Naive thymus-derived CD4-positive, alpha-beta T cell (primary cell): ENCODE measurements around the gene ADARB1. TPM values are rescaled to one million over a fixed set of nuclear protein-coding genes. Genes with fewer than 3 reads are reported as not detected.
A peak's percentile ranks its signal among the peaks of the same experiment; 100 is the strongest.

Experiments
- ATAC-seq: fragments of 150-1000 bp; cut with Tn5 transposase; 2 replicates; pipeline ENCODE4 v1.10.0; 2021; ENCODE audit warnings: mild to moderate bottlenecking, moderate library complexity
- CTCF ChIA-PET: fragments of 350-600 bp; sonication (Branson Sonifier 250); formaldehyde crosslinking; loops from one replicate; lab custom pipeline; 2021; ENCODE audit warnings: antibody characterized with exemption; lab: Charles Lee
- POLR2A ChIA-PET: fragments of 350-600 bp; sonication (Branson Sonifier 250); formaldehyde crosslinking; loops from one replicate; lab custom pipeline; 2021; ENCODE audit warnings: antibody characterized with exemption, inconsistent platforms; lab: Charles Lee
- DNase-seq, 9 donors: peaks; one replicate each; pipeline versions ENCODE4 v3.0.0 to v3.0.0-alpha.2; 2020 to 2022; ENCODE audit warnings: mixed read lengths in 1 of 9
- H3K27ac ChIP-seq: one replicate; pipeline ENCODE4 v1.7.0; 2013; ENCODE audit warnings: mild to moderate bottlenecking, low read depth, low read length, moderate library complexity
- H3K27me3 ChIP-seq, 2 donors: one replicate each; pipeline ENCODE4 v1.7.0; 2013; ENCODE audit warnings: low read length in 2 of 2, mild to moderate bottlenecking in 2 of 2, moderate library complexity in 2 of 2; ENCODE audit not compliant: control insufficient read depth in 2 of 2, insufficient read depth in 2 of 2
- H3K36me3 ChIP-seq, 3 experiments: 1 replicate in 2 of 3; 2 replicates in 1 of 3; pipeline ENCODE4 v1.7.0; 2013; ENCODE audit warnings: low read length in 3 of 3, mild to moderate bottlenecking in 3 of 3, moderate library complexity in 1 of 3; ENCODE audit not compliant: insufficient read depth in 3 of 3, control insufficient read depth in 2 of 3
- H3K4me1 ChIP-seq, 2 donors: one replicate each; pipeline ENCODE4 v1.7.0; 2013; ENCODE audit warnings: low read length in 2 of 2, mild to moderate bottlenecking in 2 of 2, moderate library complexity in 1 of 2; ENCODE audit not compliant: control insufficient read depth in 2 of 2, insufficient read depth in 2 of 2
- H3K4me3 ChIP-seq: 2 replicates; pipeline ENCODE4 v1.7.0; 2013; ENCODE audit warnings: mild to moderate bottlenecking, low read length
- H3K9me3 ChIP-seq, 3 experiments: 1 replicate in 2 of 3; 2 replicates in 1 of 3; pipeline ENCODE4 v1.7.0; 2013; ENCODE audit warnings: low read length in 3 of 3; ENCODE audit not compliant: control insufficient read depth in 2 of 3
- H3K27ac Mint-ChIP-seq, 9 donors: one replicate each; pipeline ENCODE4 v1.8.0; 2020 to 2022; ENCODE audit warnings: mixed read lengths in 9 of 9, mild to moderate bottlenecking in 8 of 9, moderate library complexity in 5 of 9, inconsistent platforms in 2 of 9
- H3K27me3 Mint-ChIP-seq, 5 donors: one replicate each; pipeline ENCODE4 v1.8.0; 2021 to 2022; ENCODE audit warnings: mixed read lengths in 5 of 5, mild to moderate bottlenecking in 1 of 5
- H3K36me3 Mint-ChIP-seq, 5 donors: one replicate each; pipeline ENCODE4 v1.8.0; 2020 to 2022; ENCODE audit warnings: mixed read lengths in 5 of 5, mild to moderate bottlenecking in 3 of 5, inconsistent platforms in 1 of 5
- H3K4me1 Mint-ChIP-seq, 7 donors: one replicate each; pipeline ENCODE4 v1.8.0; 2020 to 2022; ENCODE audit warnings: mixed read lengths in 7 of 7, mild to moderate bottlenecking in 3 of 7, inconsistent platforms in 1 of 7
- H3K4me3 Mint-ChIP-seq, 10 donors: one replicate each; pipeline ENCODE4 v1.8.0; 2020 to 2022; ENCODE audit warnings: mild to moderate bottlenecking in 10 of 10, mixed read lengths in 10 of 10, moderate library complexity in 6 of 10, inconsistent platforms in 2 of 10
- H3K9me3 Mint-ChIP-seq, 11 donors: one replicate each; pipeline ENCODE4 v1.8.0; 2020 to 2022; ENCODE audit warnings: mixed read lengths in 11 of 11, mild to moderate bottlenecking in 4 of 11, inconsistent platforms in 1 of 11, moderate library complexity in 1 of 11
- intact Hi-C, 2 donors: fragments of 100-400 bp; cut with micrococcal nuclease; formaldehyde crosslinking; loops; one replicate each; pipeline ENCODE4 v1.15.1; 2023
- polyA plus RNA-seq, 2 donors: library from polyadenylated mRNA; unstranded; fragments of 300-500 nt; fragmentation: Illumina TruSeq; gene quantifications; one replicate each; pipeline ENCODE4 v1.2.3, GENCODE V29; 2021
- total RNA-seq, 6 experiments: library from RNA in 5 of 6; stranded (reverse) in 5 of 6; gene quantifications; 1 replicate in 5 of 6; 2 replicates in 1 of 6; pipeline ENCODE4 v1.2.3 and lab custom pipeline; 2021 to 2026

Gene ADARB1
- total and polyA plus RNA-seq, 7 experiments from 2014 or later = 6.2 to 52.2 (median 38.4) TPM

DNA sequence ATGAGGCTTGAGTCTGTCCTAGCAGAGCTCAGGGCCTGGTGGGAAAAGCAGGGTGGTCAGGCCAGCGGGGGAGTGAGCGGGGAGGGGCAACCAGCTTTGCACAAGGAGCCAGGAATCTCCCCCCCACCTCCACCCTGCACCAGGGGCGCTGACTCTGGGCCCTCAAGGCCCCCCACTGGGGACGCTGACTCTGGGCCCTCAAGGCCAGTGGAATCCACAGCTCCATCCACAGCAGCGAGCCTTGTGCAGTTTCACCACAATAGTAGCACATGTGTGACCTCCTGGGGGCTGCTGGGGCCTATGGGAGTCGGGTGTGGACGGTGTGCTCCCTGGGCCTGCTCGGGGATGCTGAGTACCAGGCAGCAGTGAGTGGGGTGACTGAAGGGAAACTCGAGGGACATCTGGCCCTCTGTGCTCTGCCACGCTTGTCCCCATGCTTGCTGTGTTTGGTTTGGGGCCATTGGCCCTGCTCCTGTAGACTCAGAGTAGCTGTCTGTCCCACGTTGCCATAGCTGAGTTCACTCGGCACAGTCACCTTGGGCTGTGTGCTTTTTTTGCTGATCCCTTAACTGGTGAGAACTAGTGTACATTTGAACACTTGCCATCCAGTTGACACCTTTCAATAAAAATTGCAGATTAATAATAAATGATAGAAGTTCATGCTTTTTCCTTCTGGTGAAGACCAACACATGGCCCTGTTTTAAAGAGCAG is 89.2 kb downstream of the ADARB1 start:
- H3K9me3 Mint-ChIP-seq = no peaks in the 10 kb centered on the region
- intact Hi-C loops = no loop called here

DNA sequence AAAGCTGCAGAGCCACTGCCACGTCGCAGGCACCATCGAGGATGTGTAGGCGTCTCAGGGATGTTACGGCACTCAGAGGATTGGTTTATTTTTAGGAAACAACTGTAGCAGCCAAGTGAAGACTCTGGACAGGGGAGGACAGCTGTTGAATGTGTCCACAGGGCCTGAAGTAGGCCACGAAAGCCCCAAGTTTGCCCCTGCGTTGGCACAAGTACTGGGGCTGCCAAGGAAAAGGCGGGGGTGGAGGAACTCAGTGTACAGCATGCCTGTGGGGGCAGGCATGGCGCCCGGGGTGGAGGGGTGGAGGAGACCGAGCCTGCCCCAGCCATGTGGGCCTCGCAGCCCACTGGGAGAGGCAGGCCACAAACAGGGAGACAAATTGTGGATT is 89.7 kb downstream of the ADARB1 start:
- POLR2A ChIA-PET = interaction anchor here (1.6 kb wide), 1 partner anchor 17 kb away, joined by 3 read pairs; no protein-coding TSS in a partner anchor

More for the DNA sequence above, 89.2 kb downstream of the ADARB1 start:
- H3K27me3 ChIP-seq = no peaks in the 10 kb centered on the region
- H3K9me3 ChIP-seq = no peaks in the 10 kb centered on the region
- no peak overlapping the region for H3K4me3 ChIP-seq
- no peak overlapping the region for H3K27ac ChIP-seq
- peaks cover 0 to 5% (median 0%) of the 10 kb centered on the region in 3 experiments for H3K36me3 ChIP-seq
- no peaks in the 10 kb centered on the region for H3K27me3 Mint-ChIP-seq
- no peak overlapping the region for H3K4me3 Mint-ChIP-seq
- ChIA-PET CTCF (interaction anchor here (1.2 kb wide), 1 partner anchor 28 kb away, joined by 3 read pairs; no protein-coding TSS in a partner anchor), POLR2A (interaction anchor here (1.6 kb wide), 1 partner anchor 16 kb away, joined by 3 read pairs; no protein-coding TSS in a partner anchor)
- ATAC-seq (no peak), DNase-seq (no peak)
- peaks cover 3 to 19% (median 11%) of the 10 kb centered on the region in 7 donors for H3K4me1 Mint-ChIP-seq
- peaks cover 0 to 3% of the 10 kb centered on the region in 2 donors for H3K4me1 ChIP-seq
- no peak overlapping the region for H3K27ac Mint-ChIP-seq
- peaks cover 0 to 19% (median 4%) of the 10 kb centered on the region in 5 donors for H3K36me3 Mint-ChIP-seq

DNA sequence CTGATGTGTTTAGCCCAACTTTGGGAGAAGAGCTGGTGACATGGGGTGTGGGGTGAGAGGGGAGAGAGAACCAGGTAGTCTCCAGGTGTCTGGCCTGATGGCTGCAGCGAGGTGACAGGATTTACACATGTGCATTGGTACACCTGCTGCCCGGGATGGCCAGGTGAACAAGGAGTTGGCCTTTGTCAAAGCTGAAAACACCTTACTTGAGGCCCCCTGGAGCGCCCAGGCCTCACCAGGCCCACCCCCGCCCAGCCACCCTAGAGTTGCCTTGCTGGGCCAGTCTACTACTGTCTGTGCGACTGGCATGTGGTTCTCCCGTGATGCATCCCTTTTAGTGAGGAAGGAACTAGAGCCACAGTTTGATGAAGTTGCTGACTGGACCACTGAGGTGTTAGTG is 90.5 kb downstream of the ADARB1 start:
- Histone ChIP-seq H3K36me3 (peaks cover 0 to 5% (median 0%) of the 10 kb centered on the region in 3 experiments), H3K27ac (no peak overlapping the region), H3K4me3 (no peak overlapping the region), H3K9me3 (no peaks in the 10 kb centered on the region), H3K4me1 (peaks cover 3 to 4% of the 10 kb centered on the region in 2 donors), H3K27me3 (no peaks in the 10 kb centered on the region)
- POLR2A ChIA-PET = no interaction called here
- Mint-ChIP-seq H3K27ac (peak overlapping the region in 1 of 9 donors; percentile 74), H3K27me3 (no peaks in the 10 kb centered on the region), H3K9me3 (no peaks in the 10 kb centered on the region), H3K4me3 (no peak overlapping the region), H3K36me3 (peaks cover 0 to 13% (median 4%) of the 10 kb centered on the region in 5 donors), H3K4me1 (peaks cover 16 to 32% (median 24%) of the 10 kb centered on the region in 7 donors)
- DNase-seq (no peak), ATAC-seq (no peak)
- CTCF ChIA-PET = no interaction called here
- intact Hi-C loops = no loop called here

More for the DNA sequence above, 89.7 kb downstream of the ADARB1 start:
- Histone ChIP-seq H3K27ac (no peak overlapping the region), H3K4me1 (peaks cover 2 to 3% of the 10 kb centered on the region in 2 donors), H3K4me3 (no peak overlapping the region), H3K9me3 (no peaks in the 10 kb centered on the region), H3K27me3 (no peaks in the 10 kb centered on the region), H3K36me3 (peaks cover 0 to 5% (median 0%) of the 10 kb centered on the region in 3 experiments)
- intact Hi-C loops = no loop called here
- Mint-ChIP-seq H3K36me3 (peaks cover 0 to 14% (median 4%) of the 10 kb centered on the region in 5 donors), H3K4me1 (peaks cover 9 to 25% (median 16%) of the 10 kb centered on the region in 7 donors), H3K27ac (no peak overlapping the region), H3K9me3 (no peaks in the 10 kb centered on the region), H3K4me3 (no peak overlapping the region), H3K27me3 (no peaks in the 10 kb centered on the region)
- no peak for DNase-seq
- no peak for ATAC-seq
- CTCF ChIA-PET = no interaction called here

DNA sequence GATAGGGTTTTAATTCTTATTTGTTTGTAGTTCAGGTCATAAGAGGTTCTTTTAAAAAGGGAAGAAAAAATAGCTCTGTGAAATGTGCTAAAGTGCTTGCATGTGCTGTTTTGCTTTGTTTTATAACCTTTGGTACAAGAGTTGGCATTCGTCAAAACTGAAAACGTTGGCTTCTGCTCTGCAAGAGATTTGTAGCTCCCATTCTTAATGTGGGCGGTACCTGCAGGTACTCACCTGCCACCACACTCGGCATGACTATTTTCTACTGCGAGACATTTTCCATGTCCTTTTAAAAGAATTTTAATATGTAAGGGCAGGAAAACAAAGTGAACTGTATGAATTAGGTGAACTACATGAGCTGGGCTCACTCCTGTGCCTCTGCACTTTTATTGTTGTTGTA is 92.6 kb downstream of the ADARB1 start:
- peaks cover 19 to 49% (median 34%) of the 10 kb centered on the region in 7 donors for H3K4me1 Mint-ChIP-seq
- no peaks in the 10 kb centered on the region for H3K27me3 ChIP-seq
- ChIA-PET POLR2A (no interaction called here), CTCF (no interaction called here)
- no peaks in the 10 kb centered on the region for H3K9me3 Mint-ChIP-seq
- no peak overlapping the region for H3K27ac ChIP-seq
- H3K27me3 Mint-ChIP-seq = no peaks in the 10 kb centered on the region
- peak overlapping the region in 1 of 9 donors; percentile 72 for H3K27ac Mint-ChIP-seq
- H3K4me1 ChIP-seq = peaks cover 3 to 8% of the 10 kb centered on the region in 2 donors
- DNase-seq (no peak), ATAC-seq (no peak)
- peaks cover 0 to 10% (median 0%) of the 10 kb centered on the region in 3 experiments for H3K36me3 ChIP-seq
- H3K9me3 ChIP-seq = no peaks in the 10 kb centered on the region
- H3K4me3 ChIP-seq = no peak overlapping the region
- peaks cover 0 to 19% (median 4%) of the 10 kb centered on the region in 5 donors for H3K36me3 Mint-ChIP-seq
- no peak overlapping the region for H3K4me3 Mint-ChIP-seq
- intact Hi-C loops = no loop called here

DNA sequence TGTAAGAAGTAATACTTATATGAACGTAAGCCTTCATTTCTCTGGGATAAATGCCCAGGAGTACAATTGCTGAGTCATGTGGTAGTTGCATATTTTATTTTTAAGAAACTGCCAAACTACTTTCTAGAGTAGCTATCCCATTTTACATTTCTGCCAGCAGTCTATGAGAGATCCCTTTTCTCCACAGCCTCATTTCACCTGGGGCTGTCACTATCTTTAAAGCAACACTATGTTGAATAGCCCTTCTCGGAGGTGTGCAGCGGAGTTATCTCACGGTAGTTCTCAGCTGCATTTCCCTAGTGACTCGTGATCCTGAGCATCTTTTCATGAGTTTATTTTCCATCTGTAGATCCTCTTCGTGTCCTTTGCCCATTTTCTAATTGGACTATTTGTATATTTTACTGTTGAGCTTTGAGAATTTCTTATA is 93.4 kb downstream of the ADARB1 start:
- no peaks in the 10 kb centered on the region for H3K9me3 Mint-ChIP-seq
- Histone ChIP-seq H3K27me3 (no peaks in the 10 kb centered on the region), H3K36me3 (peaks cover 0 to 14% (median 0%) of the 10 kb centered on the region in 3 experiments), H3K9me3 (no peaks in the 10 kb centered on the region), H3K27ac (no peak overlapping the region), H3K4me1 (peaks cover 3 to 8% of the 10 kb centered on the region in 2 donors), H3K4me3 (no peak overlapping the region)
- no peak for DNase-seq
- no peak overlapping the region for H3K4me3 Mint-ChIP-seq
- intact Hi-C loops = no loop called here
- H3K36me3 Mint-ChIP-seq = peaks cover 0 to 22% (median 7%) of the 10 kb centered on the region in 5 donors
- CTCF ChIA-PET = interaction anchor here (1.1 kb wide), 1 partner anchor 29 kb away, joined by 4 read pairs; no protein-coding TSS in a partner anchor
- peaks cover 19 to 50% (median 34%) of the 10 kb centered on the region in 7 donors for H3K4me1 Mint-ChIP-seq
- no peak overlapping the region for H3K27ac Mint-ChIP-seq
- no peak for ATAC-seq
- no peaks in the 10 kb centered on the region for H3K27me3 Mint-ChIP-seq
- POLR2A ChIA-PET = no interaction called here

DNA sequence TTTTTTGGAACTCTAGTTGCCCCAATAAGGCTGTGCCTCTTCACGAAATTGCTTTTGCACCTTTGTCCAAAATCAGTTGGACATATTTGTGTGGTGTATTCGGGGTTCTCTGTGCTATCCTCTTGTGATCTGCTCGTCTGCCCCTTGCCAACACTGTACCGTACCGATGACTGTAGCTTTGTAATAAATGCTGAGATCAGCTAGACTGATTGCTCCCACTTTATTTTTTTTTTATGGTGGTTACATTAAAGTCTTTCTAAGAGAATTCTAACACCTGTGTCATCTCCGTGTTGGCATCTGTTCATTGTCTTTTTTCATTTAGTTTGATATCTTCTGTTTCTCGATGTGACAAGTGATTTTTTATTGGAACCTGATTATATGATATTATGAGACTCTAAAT is 94.1 kb downstream of the ADARB1 start:
- Mint-ChIP-seq H3K36me3 (peaks cover 0 to 22% (median 7%) of the 10 kb centered on the region in 5 donors), H3K9me3 (no peaks in the 10 kb centered on the region), H3K27ac (peak overlapping the region in 2 of 9 donors; percentile 45 to 66), H3K4me3 (peak overlapping the region in 2 of 10 donors; percentile 10 to 27), H3K27me3 (no peaks in the 10 kb centered on the region), H3K4me1 (peaks cover 19 to 50% (median 34%) of the 10 kb centered on the region in 7 donors)
- peaks cover 3 to 8% of the 10 kb centered on the region in 2 donors for H3K4me1 ChIP-seq
- no peaks in the 10 kb centered on the region for H3K9me3 ChIP-seq
- ChIA-PET POLR2A (no interaction called here), CTCF (interaction anchor here (1.0 to 1.1 kb wide), 2 partner anchors 28 to 30 kb away, joined by 4 to 5 read pairs; no protein-coding TSS in a partner anchor)
- peaks cover 0 to 12% (median 0%) of the 10 kb centered on the region in 3 experiments for H3K36me3 ChIP-seq
- no peak overlapping the region for H3K4me3 ChIP-seq
- no peaks in the 10 kb centered on the region for H3K27me3 ChIP-seq
- intact Hi-C loops = no loop called here
- DNase-seq (no peak), ATAC-seq (no peak)
- no peak overlapping the region for H3K27ac ChIP-seq
